ENCODE data around the gene CD274. TPM values are rescaled to one million over a fixed set of nuclear protein-coding genes. Genes with fewer than 3 reads are reported as not detected.

CD274 gene
- total and polyA plus RNA-seq, 2 of the 8 experiments (the other 6 are each of a cell fraction or from before 2014, with no cell fraction given) = 0.08 to 0.15 TPM

- TF ChIP-seq KDM4A (IDR thresholded peaks at IDR 0.05; ENCODE audit: low read depth, low read length, severe bottlenecking) (no peak), ATF3 (IDR thresholded peaks at IDR 0.05; ENCODE audit: insufficient read depth, low read depth, low read length) (no peak), NRF1 (IDR thresholded peaks at IDR 0.05; ENCODE audit: low read depth, low read length) (no peak), SP1 (IDR thresholded peaks at IDR 0.05; ENCODE audit: low read depth, low read length) (no peak), RXRA (IDR thresholded peaks at IDR 0.05; ENCODE audit: insufficient read depth, low read depth, low read length) (no peak), MAFK (IDR thresholded peaks at IDR 0.05; ENCODE audit: low read depth, low read length) (no peak)
Observed at GRCh38 chr9:5516453-5517220, 66.3 kb downstream of the CD274 start (continued).
